CD14-positive monocyte (primary cell): ENCODE measurements around the gene KIRREL3. TPM values are rescaled to one million over a fixed set of nuclear protein-coding genes. Genes with fewer than 3 reads are reported as not detected.

Experiments used
- DNase-seq, 3 donors: peaks; one replicate each; pipeline ENCODE4 v3.0.0-alpha.2; 2011 to 2022
- H2AFZ ChIP-seq: 2 replicates; pipeline ENCODE4 v1.6.0; 2012; ENCODE audit warnings: mild to moderate bottlenecking, low read depth, low read length, inconsistent platforms; ENCODE audit not compliant: insufficient read depth, poor library complexity, severe bottlenecking
- H3K27ac ChIP-seq, 2 donors: 1 replicate in 1 of 2; 2 replicates in 1 of 2; pipeline ENCODE4 v1.5.1; 2012 to 2013; ENCODE audit warnings: low read length in 2 of 2, control low read depth in 1 of 2, inconsistent platforms in 1 of 2, low read depth in 1 of 2, mild to moderate bottlenecking in 1 of 2
- H3K27me3 ChIP-seq, 2 donors: one replicate each; pipeline versions ENCODE4 v1.6.0 to v1.6.1; 2011 to 2013; ENCODE audit warnings: low read length in 2 of 2; ENCODE audit not compliant: control insufficient read depth in 2 of 2, insufficient read depth in 2 of 2
- H3K36me3 ChIP-seq, 2 donors: replicated peaks in 1 of 2; 1 replicate in 1 of 2; 2 replicates in 1 of 2; pipeline versions ENCODE4 v1.5.1 to v1.6.1; 2012 to 2013; ENCODE audit warnings: low read length in 2 of 2, control low read depth in 1 of 2, inconsistent platforms in 1 of 2, mild to moderate bottlenecking in 1 of 2; ENCODE audit not compliant: insufficient read depth in 2 of 2, control insufficient read depth in 1 of 2
- H3K4me1 ChIP-seq, 2 donors: 1 replicate in 1 of 2; 2 replicates in 1 of 2; pipeline versions ENCODE4 v1.5.1 to v1.6.1; 2012 to 2013; ENCODE audit warnings: low read length in 2 of 2, control low read depth in 1 of 2, inconsistent platforms in 1 of 2, mild to moderate bottlenecking in 1 of 2, moderate library complexity in 1 of 2; ENCODE audit not compliant: insufficient read depth in 2 of 2, control insufficient read depth in 1 of 2
- H3K4me2 ChIP-seq: replicated peaks from 2 replicates; pipeline ENCODE3; 2012; ENCODE audit warnings: low read length, moderate library complexity, mild to moderate bottlenecking; ENCODE audit not compliant: poor library complexity, severe bottlenecking; ENCODE audit errors: extremely low read depth
- H3K4me3 ChIP-seq, 3 experiments: fragments of 200-600 bp in 1 of 3; sonication (generic) in 1 of 3; replicated peaks in 1 of 3; 1 replicate in 2 of 3; 2 replicates in 1 of 3; pipeline ENCODE4 v1.5.1; 2011 to 2013; ENCODE audit warnings: low read length in 3 of 3, mild to moderate bottlenecking in 3 of 3, control low read depth in 2 of 3, low read depth in 2 of 3, inconsistent platforms in 1 of 3, moderate library complexity in 1 of 3
- H3K79me2 ChIP-seq: 2 replicates; pipeline ENCODE4 v1.6.0; 2012; ENCODE audit warnings: mild to moderate bottlenecking, control low read depth, inconsistent platforms, low read length, moderate library complexity; ENCODE audit not compliant: insufficient read depth
- H3K9ac ChIP-seq: 2 replicates; pipeline ENCODE4 v1.6.0; 2017; ENCODE audit warnings: low read length, mild to moderate bottlenecking; ENCODE audit not compliant: insufficient read depth, poor library complexity, severe bottlenecking
- H3K9me3 ChIP-seq, 2 donors: replicated peaks in 1 of 2; 1 replicate in 1 of 2; 2 replicates in 1 of 2; pipeline versions ENCODE4 v1.5.1 to v1.6.1; 2012 to 2013; ENCODE audit warnings: low read length in 2 of 2, control low read depth in 1 of 2; ENCODE audit not compliant: control insufficient read depth in 1 of 2, insufficient read depth in 1 of 2
- H4K20me1 ChIP-seq: 2 replicates; pipeline ENCODE4 v1.6.0; 2012; ENCODE audit warnings: mild to moderate bottlenecking, low read length, control low read depth, moderate library complexity; ENCODE audit not compliant: insufficient read depth
- H3K27ac Mint-ChIP-seq, 7 donors: one replicate each; pipeline ENCODE4 v1.8.0; 2020; ENCODE audit warnings: mild to moderate bottlenecking in 7 of 7, mixed read lengths in 7 of 7, moderate library complexity in 6 of 7, inconsistent platforms in 2 of 7
- H3K27me3 Mint-ChIP-seq, 3 donors: one replicate each; pipeline ENCODE4 v1.8.0; 2021 to 2022; ENCODE audit warnings: low read depth in 3 of 3, mild to moderate bottlenecking in 3 of 3, mixed read lengths in 3 of 3, moderate library complexity in 3 of 3, inconsistent platforms in 1 of 3
- H3K36me3 Mint-ChIP-seq, 2 donors: one replicate each; pipeline ENCODE4 v1.8.0; 2020; ENCODE audit warnings: mixed read lengths in 2 of 2, inconsistent platforms in 1 of 2, mild to moderate bottlenecking in 1 of 2
- H3K4me1 Mint-ChIP-seq: one replicate; pipeline ENCODE4 v1.8.0; 2020; ENCODE audit warnings: mild to moderate bottlenecking, mixed read lengths
- H3K4me3 Mint-ChIP-seq, 2 donors: one replicate each; pipeline ENCODE4 v1.8.0; 2020; ENCODE audit warnings: mild to moderate bottlenecking in 2 of 2, mixed read lengths in 2 of 2, moderate library complexity in 1 of 2
- H3K9me3 Mint-ChIP-seq, 7 donors: one replicate each; pipeline ENCODE4 v1.8.0; 2020 to 2022; ENCODE audit warnings: mixed read lengths in 7 of 7, mild to moderate bottlenecking in 6 of 7, moderate library complexity in 6 of 7, inconsistent platforms in 2 of 7
- WGBS: methylation state at CpG from one replicate; pipeline ENCODE4 v1.1.5; 2013; ENCODE audit warnings: missing lambda C conversion rate; ENCODE audit not compliant: insufficient coverage; 5-methylcytosine and 5-hydroxymethylcytosine counted together
- intact Hi-C, 2 donors: fragments of 100-400 bp; cut with micrococcal nuclease; formaldehyde crosslinking; loops; one replicate each; pipeline versions ENCODE4 v1.15.0 to v1.15.1; 2023
- polyA plus RNA-seq, 3 donors: library from polyadenylated mRNA; depleted of rRNA in 1 of 3; unstranded in 2 of 3; stranded (reverse) in 1 of 3; fragments of 300-500 nt in 2 of 3; fragments of >200 nt in 1 of 3; fragmentation: Illumina TruSeq in 2 of 3; gene quantifications; 1 replicate in 2 of 3; 2 replicates in 1 of 3; pipeline ENCODE4 v1.2.3, GENCODE V29; 2012 to 2021
- TF ChIP-seq, protein P1 (sequence below): fragments of 200-600 bp; IDR thresholded peaks from one replicate; pipeline ENCODE4 v1.8.0; 2022; ENCODE audit warnings: antibody characterized with exemption, mild to moderate bottlenecking

Gene KIRREL3
- polyA plus RNA-seq, 3 donors: not detected

DNA sequence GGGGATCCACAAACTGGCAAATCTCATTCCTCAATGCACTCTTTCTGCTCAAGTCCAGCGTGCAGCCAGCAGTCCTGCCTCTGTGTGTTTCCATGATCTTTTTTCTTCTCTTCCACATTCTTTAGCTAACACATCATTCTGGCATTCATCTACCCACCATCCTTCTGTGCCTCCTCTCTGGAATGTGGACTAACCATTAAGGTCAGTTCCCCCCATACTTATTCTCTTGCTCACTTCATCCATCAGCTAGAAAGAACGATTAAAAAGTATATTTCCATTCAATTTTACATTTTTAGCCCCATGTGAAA is 7.8 kb downstream of the KIRREL3 start:
- Histone ChIP-seq H3K27ac (no peak overlapping the region), H3K4me3 (no peak overlapping the region), H4K20me1 (no peaks in the 10 kb centered on the region), H2AFZ (no peak overlapping the region), H3K4me2 (no peak overlapping the region), H3K4me1 (no peaks in the 10 kb centered on the region), H3K9ac (no peak overlapping the region), H3K9me3 (no peaks in the 10 kb centered on the region), H3K36me3 (no peaks in the 10 kb centered on the region), H3K79me2 (no peaks in the 10 kb centered on the region), H3K27me3 (peaks cover 2 to 25% of the 10 kb centered on the region in 2 donors)
- Mint-ChIP-seq H3K4me3 (no peak overlapping the region), H3K9me3 (peaks cover 0 to 2% (median 0%) of the 10 kb centered on the region in 7 donors), H3K36me3 (no peaks in the 10 kb centered on the region), H3K4me1 (no peaks in the 10 kb centered on the region), H3K27ac (no peak overlapping the region), H3K27me3 (peaks cover 17 to 28% (median 17%) of the 10 kb centered on the region in 3 donors)
- 33% methylated on average over 2 of the region's 2 CpGs for WGBS
- DNase-seq: no peak
- intact Hi-C loops: no loop called here
- TF ChIP-seq, protein P1, sequence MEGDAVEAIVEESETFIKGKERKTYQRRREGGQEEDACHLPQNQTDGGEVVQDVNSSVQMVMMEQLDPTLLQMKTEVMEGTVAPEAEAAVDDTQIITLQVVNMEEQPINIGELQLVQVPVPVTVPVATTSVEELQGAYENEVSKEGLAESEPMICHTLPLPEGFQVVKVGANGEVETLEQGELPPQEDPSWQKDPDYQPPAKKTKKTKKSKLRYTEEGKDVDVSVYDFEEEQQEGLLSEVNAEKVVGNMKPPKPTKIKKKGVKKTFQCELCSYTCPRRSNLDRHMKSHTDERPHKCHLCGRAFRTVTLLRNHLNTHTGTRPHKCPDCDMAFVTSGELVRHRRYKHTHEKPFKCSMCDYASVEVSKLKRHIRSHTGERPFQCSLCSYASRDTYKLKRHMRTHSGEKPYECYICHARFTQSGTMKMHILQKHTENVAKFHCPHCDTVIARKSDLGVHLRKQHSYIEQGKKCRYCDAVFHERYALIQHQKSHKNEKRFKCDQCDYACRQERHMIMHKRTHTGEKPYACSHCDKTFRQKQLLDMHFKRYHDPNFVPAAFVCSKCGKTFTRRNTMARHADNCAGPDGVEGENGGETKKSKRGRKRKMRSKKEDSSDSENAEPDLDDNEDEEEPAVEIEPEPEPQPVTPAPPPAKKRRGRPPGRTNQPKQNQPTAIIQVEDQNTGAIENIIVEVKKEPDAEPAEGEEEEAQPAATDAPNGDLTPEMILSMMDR: no peak

DNA sequence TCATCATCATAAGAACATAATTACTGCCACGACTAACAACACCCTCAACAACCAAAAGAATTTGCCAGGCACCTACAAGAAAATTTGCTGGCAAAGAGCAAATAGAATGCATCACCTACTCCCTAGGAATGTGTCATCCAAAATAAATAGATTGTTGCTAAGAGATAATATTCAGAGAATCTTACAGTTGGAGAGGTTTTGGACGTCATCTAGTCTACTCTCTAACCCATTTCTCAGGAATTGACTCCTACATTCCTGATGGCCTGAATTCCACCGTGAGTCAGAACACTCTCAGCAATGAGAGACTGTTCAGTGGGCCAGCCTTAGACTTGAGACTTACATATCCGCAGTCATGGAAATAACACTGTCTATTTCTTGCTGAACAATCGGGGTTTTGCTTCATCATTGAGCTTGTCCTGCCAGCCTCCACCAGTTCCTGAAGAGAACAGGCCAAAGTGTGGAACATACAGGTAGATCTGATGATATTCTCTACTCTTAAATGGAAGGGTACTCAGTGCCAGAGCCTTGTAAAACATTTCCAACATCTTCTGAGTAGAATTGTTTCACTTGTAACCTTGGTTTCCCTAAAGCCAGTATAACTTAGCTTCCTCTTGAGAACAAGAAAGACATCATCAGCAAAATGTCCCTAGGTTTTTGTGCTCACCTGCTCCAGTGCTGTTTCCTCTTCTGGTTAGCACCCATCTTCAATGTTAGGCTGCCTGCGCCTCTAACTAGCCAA is 8.3 kb downstream of the KIRREL3 start:
- no peaks in the 10 kb centered on the region for H3K36me3 ChIP-seq
- no peak for DNase-seq
- H3K27me3 Mint-ChIP-seq: peaks cover 16 to 25% (median 17%) of the 10 kb centered on the region in 3 donors
- no peaks in the 10 kb centered on the region for H3K36me3 Mint-ChIP-seq
- WGBS: 83% methylated on average over 4 of the region's 6 CpGs
- no peak overlapping the region for H3K27ac Mint-ChIP-seq
- no peak overlapping the region for H3K27ac ChIP-seq
- no peaks in the 10 kb centered on the region for H3K9me3 ChIP-seq
- intact Hi-C loops: no loop called here
- H3K79me2 ChIP-seq: no peaks in the 10 kb centered on the region
- H3K4me2 ChIP-seq: no peak overlapping the region
- no peaks in the 10 kb centered on the region for H3K4me1 Mint-ChIP-seq
- TF ChIP-seq, protein P1: no peak
- no peak overlapping the region for H2AFZ ChIP-seq
- H4K20me1 ChIP-seq: no peaks in the 10 kb centered on the region
- no peaks in the 10 kb centered on the region for H3K4me1 ChIP-seq
- no peak overlapping the region for H3K4me3 ChIP-seq
- H3K4me3 Mint-ChIP-seq: no peak overlapping the region
- H3K9ac ChIP-seq: no peak overlapping the region
- peaks cover 2 to 25% of the 10 kb centered on the region in 2 donors for H3K27me3 ChIP-seq
- peaks cover 0 to 2% (median 0%) of the 10 kb centered on the region in 7 donors for H3K9me3 Mint-ChIP-seq
